A673 (cell line): ENCODE results near the gene STRA8. TPM values are rescaled to one million over a fixed set of nuclear protein-coding genes. Genes with fewer than 3 reads are reported as not detected.

Experiments
- BruUV-seq: library from RNA; stranded (reverse); fragments of 400-500 nt; replicated peaks from 2 replicates; lab custom pipeline; 2021; lab: Mats Ljungman, UMichigan
- CTCF ChIA-PET: fragments of 300-600 bp; sonication (Branson Sonifier 250); formaldehyde crosslinking; loops from one replicate; lab custom pipeline; 2022; ENCODE audit warnings: antibody characterized with exemption; lab: Charles Lee
- POLR2A ChIA-PET: fragments of 300-600 bp; sonication (Branson Sonifier 250); formaldehyde crosslinking; loops from one replicate; lab custom pipeline; 2022; ENCODE audit warnings: antibody characterized with exemption; ENCODE audit not compliant: low non-redundant PET; lab: Charles Lee
- DNase-seq: peaks from one replicate; pipeline ENCODE4 v3.0.0-alpha.2; 2015; ENCODE audit warnings: low spot score
- H3K27ac ChIP-seq: fragments of 200-600 bp; sonication (generic); 2 replicates; pipeline ENCODE4 v1.5.1; 2016; ENCODE audit warnings: mixed run types, low read depth, mild to moderate bottlenecking, mixed read lengths, antibody characterized with exemption, low read length; ENCODE audit not compliant: poor library complexity, severe bottlenecking
- H3K27me3 ChIP-seq: fragments of 200-600 bp; sonication (generic); replicated peaks from 2 replicates; pipeline ENCODE4 v1.6.1; 2017; ENCODE audit warnings: mixed run types, low read depth, mild to moderate bottlenecking, mixed read lengths, antibody characterized with exemption, low read length; ENCODE audit not compliant: insufficient read depth, poor library complexity
- H3K36me3 ChIP-seq: fragments of 200-600 bp; sonication (generic); 2 replicates; pipeline ENCODE4 v1.6.1; 2016; ENCODE audit warnings: mixed run types, mild to moderate bottlenecking, mixed read lengths, antibody characterized with exemption, low read length; ENCODE audit not compliant: insufficient read depth, poor library complexity, severe bottlenecking
- H3K4me1 ChIP-seq: fragments of 200-600 bp; sonication (generic); 2 replicates; pipeline ENCODE4 v1.6.1; 2017; ENCODE audit warnings: mixed run types, mild to moderate bottlenecking, mixed read lengths, antibody characterized with exemption, low read length; ENCODE audit not compliant: insufficient read depth, poor library complexity, severe bottlenecking
- H3K4me3 ChIP-seq: fragments of 200-600 bp; sonication (generic); 2 replicates; pipeline ENCODE4 v1.5.1; 2016; ENCODE audit warnings: low read depth, mixed run types, mild to moderate bottlenecking, mixed read lengths, low read length; ENCODE audit not compliant: poor library complexity, severe bottlenecking
- H3K9me3 ChIP-seq: fragments of 200-600 bp; sonication (generic); 2 replicates; pipeline ENCODE4 v1.6.1; 2016; ENCODE audit warnings: mixed run types, low read depth, mild to moderate bottlenecking, mixed read lengths, antibody characterized with exemption, low read length; ENCODE audit not compliant: poor library complexity, severe bottlenecking
- EZH2 ChIP-seq: fragments of 200-600 bp; sonication (generic); IDR thresholded peaks from 2 replicates; pipeline ENCODE4 v1.6.1; 2017; ENCODE audit warnings: borderline replicate concordance, low read depth, mild to moderate bottlenecking, mixed read lengths, antibody characterized with exemption, low read length; ENCODE audit not compliant: poor library complexity, severe bottlenecking
- intact Hi-C: fragments of 100-400 bp; cut with micrococcal nuclease; formaldehyde crosslinking; loops from one replicate; pipeline ENCODE4 v1.10.0; 2022; ENCODE audit not compliant: unreplicated experiment
- microRNA-seq: library from miRNA; unstranded; fragments of <30 nt; microRNA quantifications from one replicate; pipeline ENCODE4 v1.2.0, GENCODE V29; 2021
- total RNA-seq: library from RNA; stranded (reverse); gene quantifications from 2 replicates; pipeline ENCODE4 v1.2.3, GENCODE V29; 2021
- TF ChIP-seq, protein P1 (sequence below): fragments of 300-800, 200-600 bp; sonication (generic); conservative IDR thresholded peaks from 2 replicates; pipeline ENCODE4 v1.5.1; 2017; ENCODE audit warnings: low read depth, mild to moderate bottlenecking, antibody characterized with exemption, low read length, moderate library complexity, mixed read lengths

The STRA8 gene
- total RNA-seq, 1 experiment from 2014 or later, result not detected

DNA sequence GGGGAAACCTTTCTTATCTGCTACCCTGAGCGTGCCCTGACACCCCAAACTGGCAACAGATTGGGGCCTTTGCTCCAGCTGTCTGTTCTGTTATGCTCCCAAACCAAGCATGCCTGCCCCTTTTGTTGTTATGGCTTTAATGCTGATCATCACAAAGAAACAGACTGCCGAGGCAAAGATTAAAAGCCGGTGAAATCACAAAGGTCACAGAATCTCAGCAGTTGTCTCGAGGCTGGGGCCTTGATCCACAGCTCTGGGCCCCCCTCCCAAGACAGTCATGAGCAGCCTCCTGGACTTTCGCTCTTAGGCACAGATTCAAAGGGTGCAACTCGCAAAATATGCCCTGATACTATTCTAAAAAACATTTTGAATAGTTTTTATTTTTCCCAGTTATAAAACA lies 65.6 kb downstream of the STRA8 start:
- Histone ChIP-seq H3K9me3 (no peaks in the 10 kb centered on the region), H3K4me1 (no peaks in the 10 kb centered on the region), H3K27me3 (peaks cover 8% of the 10 kb centered on the region), H3K36me3 (no peaks in the 10 kb centered on the region), H3K27ac (no peak overlapping the region), H3K4me3 (no peak overlapping the region)
- no peak for DNase-seq
- no peak for TF ChIP-seq EZH2
- TF ChIP-seq, protein P1, sequence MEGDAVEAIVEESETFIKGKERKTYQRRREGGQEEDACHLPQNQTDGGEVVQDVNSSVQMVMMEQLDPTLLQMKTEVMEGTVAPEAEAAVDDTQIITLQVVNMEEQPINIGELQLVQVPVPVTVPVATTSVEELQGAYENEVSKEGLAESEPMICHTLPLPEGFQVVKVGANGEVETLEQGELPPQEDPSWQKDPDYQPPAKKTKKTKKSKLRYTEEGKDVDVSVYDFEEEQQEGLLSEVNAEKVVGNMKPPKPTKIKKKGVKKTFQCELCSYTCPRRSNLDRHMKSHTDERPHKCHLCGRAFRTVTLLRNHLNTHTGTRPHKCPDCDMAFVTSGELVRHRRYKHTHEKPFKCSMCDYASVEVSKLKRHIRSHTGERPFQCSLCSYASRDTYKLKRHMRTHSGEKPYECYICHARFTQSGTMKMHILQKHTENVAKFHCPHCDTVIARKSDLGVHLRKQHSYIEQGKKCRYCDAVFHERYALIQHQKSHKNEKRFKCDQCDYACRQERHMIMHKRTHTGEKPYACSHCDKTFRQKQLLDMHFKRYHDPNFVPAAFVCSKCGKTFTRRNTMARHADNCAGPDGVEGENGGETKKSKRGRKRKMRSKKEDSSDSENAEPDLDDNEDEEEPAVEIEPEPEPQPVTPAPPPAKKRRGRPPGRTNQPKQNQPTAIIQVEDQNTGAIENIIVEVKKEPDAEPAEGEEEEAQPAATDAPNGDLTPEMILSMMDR, result no peak
- ChIA-PET CTCF (no interaction called here), POLR2A (no interaction called here)
- intact Hi-C loops, result no loop called here
- no TSS peak for BruUV-seq

DNA sequence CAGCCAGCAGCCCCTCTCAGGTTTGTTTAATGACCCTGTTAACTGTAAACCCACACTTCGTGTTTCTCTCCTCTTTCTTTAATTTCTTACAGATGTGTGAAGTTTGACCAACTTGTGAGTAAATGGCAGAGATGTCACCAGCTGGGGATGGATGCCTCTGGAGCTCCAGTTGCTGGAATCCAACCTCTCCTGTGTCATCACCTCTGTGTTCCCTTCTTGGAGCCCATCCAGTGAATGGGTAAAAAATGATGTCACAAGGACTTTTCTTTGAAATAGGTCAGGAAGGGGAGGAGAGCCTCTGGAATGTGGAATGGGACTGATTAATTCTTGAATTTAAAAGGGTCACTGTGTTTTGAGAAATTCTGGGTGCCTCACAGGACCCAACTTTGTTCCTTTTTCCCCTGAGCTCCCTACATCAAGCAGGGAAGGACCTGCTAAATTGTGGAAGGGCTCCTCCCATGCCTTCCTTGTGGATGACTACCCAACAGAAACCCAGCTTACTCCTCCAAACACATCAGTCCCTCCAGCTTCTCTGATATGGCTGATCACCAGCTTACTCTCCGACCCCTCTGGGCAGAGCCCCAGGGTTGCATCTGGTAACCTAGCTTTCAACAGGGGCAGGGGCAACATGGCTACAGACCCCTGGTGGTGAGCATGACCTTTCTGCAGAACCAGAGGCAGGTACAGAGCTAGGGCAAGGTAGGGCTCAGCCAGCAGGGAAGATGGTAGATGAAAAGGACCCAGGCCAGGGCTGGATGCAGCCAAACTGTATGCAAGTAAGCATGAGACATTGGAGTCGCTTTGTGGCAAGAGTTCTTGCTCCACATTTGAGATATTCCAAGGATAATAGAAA lies 67.5 kb downstream of the STRA8 start:
- Histone ChIP-seq H3K4me1 (no peaks in the 10 kb centered on the region), H3K27me3 (no peaks in the 10 kb centered on the region), H3K4me3 (no peak overlapping the region), H3K9me3 (no peaks in the 10 kb centered on the region), H3K27ac (no peak overlapping the region), H3K36me3 (no peaks in the 10 kb centered on the region)
- BruUV-seq, result no TSS peak
- no peak for TF ChIP-seq EZH2
- TF ChIP-seq, protein P1, result no peak
- intact Hi-C loops, result no loop called here
- POLR2A ChIA-PET, result no interaction called here
- CTCF ChIA-PET, result no interaction called here
- no peak for DNase-seq

Small RNA genes lying within 50 kb of the gene (microRNA-seq; reads per million reads assigned to microRNA genes)
- not detected for gene MIR6509

Other genes starting within 250 kb of the STRA8 start
- gene AGBL3, start 247.3 kb upstream of the STRA8 start, total RNA-seq, result 2.4 and 2.9 TPM in 2 replicates
- gene TMEM140, start 85.8 kb upstream of the STRA8 start, total RNA-seq, result not detected in 2 replicates
- gene CYREN, start 63.1 kb upstream of the STRA8 start, total RNA-seq, result 39.6 and 46.8 TPM in 2 replicates
- gene WDR91, start 22.3 kb upstream of the STRA8 start, total RNA-seq, result 7.0 and 9.8 TPM in 2 replicates